Activated T-cell treated with anti-CD3 and anti-CD28 coated beads for 1 hour (primary cell): ENCODE data around the gene MRPS7.
"Not testable (repeated sequence)": the region's sequence is repeated elsewhere in the genome, so short reads cannot be mapped to it uniquely, and the experiment has no call there.

Experiments used
- DNase-seq: peaks from one replicate; pipeline ENCODE4 v3.0.0-alpha.2; 2020; ENCODE audit warnings: low read depth

Gene MRPS7

GRCh38 chr17:75271233-75271954, 9.7 kb downstream of the MRPS7 start:
- DNase-seq, result peak; percentile 80

DNA sequence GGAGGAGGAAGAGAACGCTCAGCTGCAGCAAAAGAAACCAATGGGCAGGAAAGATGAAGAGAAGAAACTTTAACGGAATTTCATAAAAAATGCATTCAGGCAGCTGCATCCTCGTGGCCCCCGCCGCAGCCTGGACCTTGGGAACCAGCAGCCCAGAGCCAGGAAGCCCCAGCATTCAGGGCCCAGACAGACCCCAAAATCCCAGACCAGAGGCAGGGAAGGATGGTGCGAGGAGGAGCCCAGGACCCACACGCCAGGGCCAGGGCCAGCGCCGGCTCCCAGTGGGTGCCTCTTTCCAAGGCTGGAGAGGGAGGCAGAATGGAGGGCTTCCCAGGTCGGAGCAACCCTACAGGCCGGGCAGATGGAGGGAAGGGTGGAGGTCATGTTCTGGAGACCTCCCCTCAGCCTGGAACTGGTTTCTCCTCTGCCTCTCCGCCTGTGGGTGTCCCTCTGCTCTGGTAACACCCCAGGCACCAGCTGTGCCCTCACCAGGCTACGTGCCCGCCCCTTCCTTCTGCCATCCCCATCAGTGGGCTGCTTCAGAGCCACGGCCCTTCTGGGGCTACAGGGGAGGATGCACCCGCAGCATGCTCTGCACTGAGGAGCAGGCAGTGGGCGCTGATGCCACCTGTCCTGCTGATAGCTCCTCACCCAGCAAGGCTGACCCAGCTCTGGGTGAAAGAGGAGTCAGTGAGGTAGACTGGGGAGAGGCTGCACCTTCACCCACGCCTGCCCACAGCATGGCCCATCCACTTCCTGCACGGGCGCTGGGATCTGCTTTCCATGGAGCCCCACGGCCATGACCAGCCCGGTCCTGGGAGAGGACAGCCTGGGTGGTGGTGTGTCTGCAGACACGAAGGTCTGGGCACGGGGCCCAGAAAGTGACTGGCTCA, 10.5 kb downstream of the MRPS7 start:
- no peak for DNase-seq

- DNase-seq, result no peak
These were observed 11.1 kb downstream of the MRPS7 start for GRCh38 chr17:75272848-75273184.

DNA sequence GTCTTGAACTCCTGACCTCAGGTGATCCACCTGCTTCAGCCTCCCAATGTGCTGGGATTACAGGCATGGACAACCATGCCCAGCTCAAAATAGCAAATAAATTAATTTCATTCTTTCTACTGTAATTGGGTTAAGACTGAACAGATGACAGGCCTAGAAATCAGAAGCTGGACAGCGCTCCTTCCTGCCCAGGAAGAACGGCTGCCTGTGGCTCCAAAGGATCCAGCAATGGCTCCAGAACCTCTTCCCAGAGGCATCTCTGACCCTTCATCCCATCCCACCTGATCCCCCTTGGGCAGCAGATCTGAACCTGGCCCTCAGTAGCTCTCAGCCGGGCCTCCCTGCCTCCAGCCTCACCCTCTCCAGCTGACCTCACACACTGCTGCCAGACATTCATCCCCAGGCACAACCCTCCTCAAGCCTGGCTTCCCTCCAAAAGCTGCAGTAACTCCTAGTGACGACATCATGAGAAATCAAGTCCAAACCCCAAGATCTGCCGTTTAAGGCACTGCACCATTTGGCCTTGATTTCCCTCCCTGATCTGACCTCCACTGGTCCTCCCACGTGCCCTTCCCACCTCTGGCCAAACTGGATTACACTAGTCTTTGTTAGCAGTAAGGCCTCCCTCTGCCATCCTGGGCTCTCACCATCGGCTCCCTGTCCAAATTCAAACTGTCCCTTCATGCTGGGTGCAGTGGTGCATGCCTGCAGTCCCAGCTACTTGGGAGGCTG, 12.5 kb downstream of the MRPS7 start:
- no peak for DNase-seq

GRCh38 chr17:75277664-75278071, 16.0 kb downstream of the MRPS7 start:
- DNase-seq, result no peak

DNA sequence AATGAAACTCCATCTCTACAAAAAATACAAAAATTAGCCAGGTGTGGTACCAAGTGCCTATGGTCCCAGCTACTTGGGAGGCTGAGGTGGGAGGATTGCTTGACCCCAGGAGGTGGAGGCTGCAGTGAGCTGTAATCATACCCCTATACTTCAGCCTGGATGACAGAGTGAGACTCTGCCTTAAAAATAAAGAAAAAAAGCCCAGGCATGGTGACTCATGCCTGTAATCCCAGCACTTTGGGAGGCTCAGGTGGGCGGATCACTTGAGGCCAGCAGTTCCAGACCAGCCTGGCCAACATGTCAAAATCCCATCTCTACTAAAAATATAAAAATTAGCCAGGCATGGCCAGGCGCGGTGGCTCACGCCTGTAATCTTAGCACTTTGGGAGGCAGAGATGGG, 18.5 kb downstream of the MRPS7 start:
- DNase-seq, result not testable (repeated sequence)

DNA sequence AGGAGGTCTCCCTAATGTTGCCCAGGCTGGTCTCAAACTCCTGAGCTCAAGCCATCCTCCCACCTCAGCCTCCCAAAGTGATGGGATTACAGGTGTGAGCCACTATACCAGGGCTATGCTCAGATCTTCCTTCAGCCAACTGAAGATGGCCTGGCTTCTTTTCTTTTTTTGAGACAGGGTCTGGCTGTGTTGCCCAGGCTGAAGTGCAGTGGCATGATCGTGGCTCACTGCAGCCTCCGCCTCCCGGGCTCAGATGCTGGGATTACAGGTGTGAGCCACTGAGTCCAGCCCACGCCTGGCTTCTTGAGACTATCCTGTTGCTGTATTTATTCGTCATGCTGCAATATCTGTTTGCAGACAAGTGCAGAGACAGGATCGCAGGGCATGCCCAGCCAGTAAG, 23.4 kb downstream of the MRPS7 start:
- DNase-seq, result no peak

DNA sequence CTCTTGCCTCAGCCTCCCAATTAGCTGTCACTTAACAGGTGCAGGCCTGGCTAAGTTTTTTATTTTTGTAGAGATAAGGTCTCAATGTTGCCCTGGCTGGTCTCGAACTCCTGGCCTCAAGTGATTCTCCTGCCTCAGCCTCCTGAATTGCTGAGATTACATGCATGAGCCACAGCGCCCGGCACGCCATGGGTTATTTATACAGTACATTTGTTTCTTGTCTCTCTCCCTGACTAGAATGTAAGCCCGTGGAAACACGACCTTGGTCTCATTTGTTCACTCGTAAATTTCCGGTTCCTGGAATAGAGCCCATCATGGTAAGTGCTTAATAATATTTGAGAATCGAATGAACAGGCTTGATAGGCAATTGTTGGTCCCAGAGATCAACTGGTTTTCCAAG, 25.5 kb downstream of the MRPS7 start:
- no peak for DNase-seq

GRCh38 chr17:75288359-75288758, 26.7 kb downstream of the MRPS7 start:
- no peak for DNase-seq

DNA sequence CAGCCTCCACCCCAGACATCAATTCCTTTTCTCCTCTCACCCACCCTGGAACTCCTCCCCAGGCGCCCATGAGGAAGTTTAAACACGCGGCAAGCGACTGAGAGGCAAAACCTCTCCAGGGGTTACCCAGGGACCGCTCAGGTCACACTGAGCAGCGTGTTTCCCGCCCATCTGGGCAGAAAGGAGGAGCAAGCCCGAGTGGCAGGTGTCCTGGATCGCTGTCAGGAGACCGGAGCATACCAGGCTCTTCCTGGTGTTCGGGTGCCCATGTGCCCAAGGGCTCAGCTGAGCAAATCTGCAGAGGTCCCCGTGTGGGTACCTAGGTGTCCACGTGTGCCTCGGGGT, 27.1 kb downstream of the MRPS7 start:
- no peak for DNase-seq

DNA sequence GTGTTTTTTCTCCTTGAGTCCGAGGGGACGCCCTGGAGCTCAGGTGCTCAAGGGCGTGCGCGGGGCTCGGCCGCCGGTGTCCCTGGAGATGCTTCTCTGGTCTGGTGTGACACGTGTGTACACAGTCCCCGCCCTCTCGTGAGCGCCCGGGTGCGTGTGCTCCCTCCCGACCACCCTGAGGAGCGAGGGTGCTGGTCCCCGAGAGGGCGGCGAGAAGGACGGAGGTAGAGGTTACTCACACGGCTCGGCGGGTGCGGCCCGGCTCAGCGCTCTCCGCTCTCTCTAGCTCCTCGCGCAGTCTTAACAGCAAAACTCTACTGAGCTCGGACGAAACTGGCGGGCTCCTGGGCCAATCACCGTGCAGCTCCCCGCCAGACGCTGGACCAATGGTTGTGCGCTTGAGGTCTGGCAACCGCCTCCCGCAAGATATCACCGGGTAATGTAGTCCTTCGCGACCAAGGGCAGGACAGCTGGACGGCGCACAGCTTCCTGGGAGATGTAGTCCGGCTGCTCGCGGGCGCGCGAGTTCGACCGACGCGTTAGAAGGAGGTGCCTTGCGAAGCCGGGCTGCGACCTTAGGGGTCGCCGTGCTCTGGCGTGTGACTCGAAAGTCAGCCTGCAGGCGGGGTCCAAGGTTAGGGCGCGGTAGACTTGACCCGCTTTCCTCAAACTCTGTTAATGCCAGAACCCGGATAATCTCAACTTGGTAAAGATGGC, 27.6 kb downstream of the MRPS7 start, which contains the start of gene SLC25A19:
Gene SLC25A19 (minus strand): TSS at position 319 of the 717 bp plus-strand sequence. CDS start 2,669 bp downstream, outside the sequence.
- DNase-seq, result peak; percentile 87

- peak; percentile 39 for DNase-seq
These were observed 28.2 kb downstream of the MRPS7 start for GRCh38 chr17:75289832-75290337.

- not testable (repeated sequence) for DNase-seq
These were observed 31.2 kb downstream of the MRPS7 start for GRCh38 chr17:75292810-75293448.

DNA sequence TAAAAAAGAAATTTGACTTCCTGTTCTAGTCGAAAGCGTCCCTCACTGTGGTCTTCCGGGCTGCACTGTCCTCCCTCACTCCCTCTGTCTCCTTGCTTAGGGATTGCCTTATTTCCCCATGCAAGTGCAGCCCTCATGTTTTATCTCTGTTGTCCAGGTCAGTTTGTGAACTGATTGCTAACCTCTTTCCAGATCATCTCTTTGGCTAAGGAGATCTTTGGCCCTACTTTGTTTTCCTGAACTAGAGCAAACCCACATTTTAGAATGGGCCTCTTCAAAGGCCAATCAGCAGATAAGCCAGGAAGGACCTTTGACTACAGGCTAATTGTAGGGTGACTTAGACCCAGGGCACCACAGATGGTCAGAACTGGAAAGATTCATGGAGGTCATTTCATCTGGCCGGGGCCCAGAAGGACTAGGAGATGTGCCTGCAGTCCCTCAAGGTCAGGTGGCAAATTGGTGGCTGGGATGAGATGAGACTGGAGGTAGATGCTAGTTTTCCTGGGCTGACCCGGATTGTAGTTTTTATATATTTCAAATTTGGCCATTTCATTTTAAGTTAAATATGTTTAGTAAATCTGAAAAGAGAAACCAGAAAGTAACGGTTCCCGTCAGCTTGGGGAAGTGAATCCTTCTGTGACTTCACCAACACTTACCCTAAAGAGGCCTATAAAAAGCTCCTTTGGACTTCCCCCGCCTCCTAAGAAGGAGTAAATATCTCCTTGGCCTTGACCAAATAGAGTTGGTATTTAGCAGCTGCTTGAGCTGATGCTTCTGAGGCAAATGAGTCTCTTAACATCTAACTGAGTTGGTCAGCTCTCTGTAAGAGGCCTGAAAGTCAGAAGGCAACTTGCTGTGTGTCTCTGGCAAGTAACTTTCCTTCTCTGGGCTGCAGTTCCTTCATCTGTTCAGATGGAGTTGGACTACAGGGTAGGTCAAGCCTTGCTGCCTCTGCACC, 33.8 kb downstream of the MRPS7 start:
- DNase-seq, result no peak

GRCh38 chr17:75300280-75300679, 38.6 kb downstream of the MRPS7 start:
- DNase-seq, result no peak

GRCh38 chr17:75301049-75301448, 39.4 kb downstream of the MRPS7 start:
- no peak for DNase-seq

DNA sequence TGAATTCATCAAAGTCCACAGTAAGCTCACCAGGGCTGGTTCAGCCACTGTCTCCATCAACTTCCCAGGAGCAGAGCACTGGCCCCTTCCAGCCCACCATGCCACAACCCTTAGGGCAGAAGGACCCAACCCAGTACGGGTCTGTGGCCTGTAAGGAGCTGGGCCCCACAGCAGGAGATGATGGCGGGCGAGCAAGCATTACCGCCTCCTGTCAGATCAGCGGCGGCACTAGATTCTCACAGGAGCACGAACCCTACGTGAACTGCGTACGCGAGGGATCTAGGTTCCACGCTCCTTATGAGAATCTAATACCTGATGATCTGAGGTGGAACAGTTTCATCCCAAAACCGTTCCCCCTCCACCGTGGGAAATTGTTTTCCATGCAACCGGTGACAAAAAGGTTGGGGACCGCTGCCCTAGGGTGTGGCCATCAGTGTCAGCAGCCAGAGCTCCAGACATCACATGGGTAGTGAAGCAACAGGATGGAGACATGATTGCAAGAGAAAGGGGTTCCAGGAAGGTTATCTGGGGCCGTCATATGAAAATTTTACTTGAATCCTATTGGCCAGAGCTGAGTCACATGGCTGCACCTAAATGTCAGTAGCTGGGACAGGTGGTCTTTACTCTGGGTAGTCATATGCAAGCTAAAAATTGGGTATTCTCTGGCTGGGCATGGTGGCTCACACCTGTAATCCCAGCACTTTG, 40.0 kb downstream of the MRPS7 start:
- no peak for DNase-seq

GRCh38 chr17:75307957-75308731, 46.5 kb downstream of the MRPS7 start:
- no peak for DNase-seq
